HG03378 (cell line): ENCODE data around the gene NARF.
"Not testable (repeated sequence)": the region's sequence is repeated elsewhere in the genome, so short reads cannot be mapped to it uniquely, and the experiment has no call there.

Experiments used
- ATAC-seq: cut with Tn5 transposase; IDR thresholded peaks from one replicate; pipeline ENCODE4 v1.9.1; 2021; ENCODE audit warnings: mild to moderate bottlenecking, moderate library complexity; ENCODE audit not compliant: unreplicated experiment

NARF gene

DNA sequence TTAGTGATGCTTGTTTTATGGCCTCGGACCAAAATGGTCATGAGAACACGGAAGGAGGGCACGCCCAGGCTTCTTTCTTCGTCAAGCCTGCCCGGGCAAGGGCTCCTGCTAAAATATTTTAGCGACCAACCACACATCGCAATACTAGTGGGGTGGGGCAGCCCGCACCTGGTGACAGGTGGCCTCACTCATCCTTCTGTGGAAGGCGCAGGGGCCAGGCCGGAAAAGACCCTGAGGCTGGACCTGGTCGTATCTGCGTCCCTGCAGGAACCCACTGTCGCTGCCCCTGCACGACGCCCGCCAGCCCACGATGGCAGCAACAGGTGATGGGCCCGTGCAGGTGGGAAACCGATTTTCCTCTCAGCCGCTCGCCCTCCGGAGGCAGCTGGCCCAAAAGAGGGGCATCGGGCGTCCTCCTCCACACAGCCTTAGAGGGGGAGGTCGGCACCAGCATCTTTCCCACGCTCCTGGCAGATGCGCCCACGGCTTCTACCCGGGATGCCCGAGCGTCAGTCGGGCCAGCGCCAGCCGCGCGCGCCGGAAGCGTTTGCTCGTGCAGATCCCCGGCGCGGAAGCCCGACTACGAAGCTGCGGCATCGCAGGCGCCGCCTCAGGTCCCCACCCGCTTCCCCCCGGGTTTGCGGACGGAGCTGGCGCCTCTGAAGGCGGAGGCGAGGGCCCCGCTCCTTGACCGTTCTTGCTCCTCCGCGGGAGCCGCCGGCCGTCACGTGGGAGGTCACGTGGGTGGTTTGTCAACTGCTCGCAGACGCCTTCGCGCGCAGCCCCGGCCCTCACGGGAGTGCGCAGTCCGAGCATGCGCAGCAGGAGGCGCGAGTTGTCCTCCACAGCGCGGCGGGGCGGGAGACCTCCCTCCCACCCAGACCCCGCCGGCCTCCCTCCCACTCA, 38.2 kb downstream of the NARF start:
- ATAC-seq: peak; percentile 46

DNA sequence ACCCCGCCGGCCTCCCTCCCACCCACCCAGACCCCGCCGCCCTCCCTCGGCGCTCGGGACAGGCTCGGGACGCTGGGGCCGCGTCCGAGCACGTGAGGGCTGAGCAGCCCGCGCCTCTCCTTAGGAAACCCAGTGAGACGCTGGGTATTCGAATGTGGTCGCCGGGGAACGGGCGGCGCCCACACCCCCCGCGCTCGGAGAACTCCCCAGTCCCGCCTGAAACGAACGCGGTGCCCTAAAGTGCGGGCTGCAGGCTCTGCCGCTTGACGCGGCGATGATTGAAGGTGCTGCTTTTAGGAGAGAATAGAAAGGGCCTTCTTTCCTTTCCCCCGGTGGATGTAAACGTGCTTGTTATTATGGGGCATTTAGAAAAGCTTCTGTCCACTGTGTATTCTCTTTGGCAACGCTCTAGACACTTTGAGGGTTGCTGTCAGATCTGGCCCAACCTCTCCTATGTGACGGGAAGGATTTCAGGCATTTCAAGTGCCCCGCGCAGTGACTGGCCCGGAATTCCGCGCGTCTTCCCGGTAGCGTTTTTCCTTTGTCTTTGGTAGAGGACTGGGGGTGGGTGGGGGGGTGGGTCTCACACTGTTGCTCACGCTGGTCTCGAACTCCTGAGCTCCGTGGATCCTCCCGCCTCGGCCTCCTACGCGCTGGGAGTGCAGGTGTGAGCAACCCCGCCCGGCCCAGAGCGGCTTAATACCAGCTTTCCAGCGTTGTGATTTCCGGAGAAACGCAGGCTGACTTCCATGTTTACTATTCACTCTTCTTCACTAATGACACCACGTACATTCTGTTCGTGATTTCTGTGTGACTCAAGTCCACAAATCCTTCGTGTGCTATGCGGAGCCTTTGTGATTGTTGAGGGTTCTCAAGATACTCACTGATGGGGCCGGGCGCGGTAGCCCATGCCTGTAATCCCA, 39.2 kb downstream of the NARF start:
- ATAC-seq: no peak

DNA sequence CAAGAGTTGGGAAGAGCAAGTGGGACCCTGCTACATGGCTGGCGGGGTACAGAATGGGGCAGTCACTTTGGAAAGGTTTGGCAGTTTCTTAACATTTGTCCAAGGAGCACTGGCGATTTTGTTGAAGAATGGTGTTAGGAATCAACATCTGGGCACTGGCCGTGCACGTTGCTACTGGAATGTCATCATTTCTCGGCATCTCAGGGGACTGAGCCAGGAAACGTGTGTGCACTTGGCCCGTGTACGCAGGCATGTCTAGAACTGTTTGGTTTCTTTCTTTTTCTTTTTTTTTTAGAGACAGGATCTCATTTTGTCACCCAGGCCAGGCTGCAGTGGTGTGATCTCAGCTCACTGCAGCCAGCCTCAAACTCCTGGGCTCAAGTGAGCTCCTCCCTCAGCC, 43.7 kb downstream of the NARF start:
- no peak for ATAC-seq

DNA sequence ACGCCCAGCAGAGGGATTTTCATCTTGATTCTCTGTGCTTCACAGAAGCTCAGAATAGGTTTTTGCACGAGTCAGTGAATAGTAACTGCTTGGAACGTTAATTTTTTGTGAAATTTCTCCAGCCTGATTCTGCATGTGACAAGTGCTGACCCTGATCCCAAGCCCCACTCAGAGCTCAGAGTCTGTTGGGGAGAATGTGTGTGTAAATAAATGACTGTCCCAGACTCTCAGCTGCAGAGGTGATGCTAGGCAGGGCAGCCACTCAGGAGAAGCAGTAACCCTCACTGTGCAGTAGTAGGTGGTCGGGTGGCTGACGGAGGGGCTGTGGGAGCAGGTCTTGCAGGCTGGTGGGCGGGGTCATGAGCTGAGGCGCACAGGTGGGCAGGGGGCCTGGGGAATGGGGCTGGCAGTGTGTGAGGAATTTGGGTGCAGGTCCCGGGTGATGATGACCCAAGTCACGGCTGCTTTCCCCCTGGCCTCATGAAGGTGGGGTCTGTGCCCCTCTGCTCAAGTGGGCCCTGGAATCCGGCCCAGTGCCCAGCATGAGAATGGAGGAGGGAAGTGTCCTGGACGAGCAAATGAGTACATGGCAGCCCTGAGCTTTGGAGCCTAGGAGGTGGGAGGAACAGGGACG, 44.7 kb downstream of the NARF start:
- no peak for ATAC-seq

DNA sequence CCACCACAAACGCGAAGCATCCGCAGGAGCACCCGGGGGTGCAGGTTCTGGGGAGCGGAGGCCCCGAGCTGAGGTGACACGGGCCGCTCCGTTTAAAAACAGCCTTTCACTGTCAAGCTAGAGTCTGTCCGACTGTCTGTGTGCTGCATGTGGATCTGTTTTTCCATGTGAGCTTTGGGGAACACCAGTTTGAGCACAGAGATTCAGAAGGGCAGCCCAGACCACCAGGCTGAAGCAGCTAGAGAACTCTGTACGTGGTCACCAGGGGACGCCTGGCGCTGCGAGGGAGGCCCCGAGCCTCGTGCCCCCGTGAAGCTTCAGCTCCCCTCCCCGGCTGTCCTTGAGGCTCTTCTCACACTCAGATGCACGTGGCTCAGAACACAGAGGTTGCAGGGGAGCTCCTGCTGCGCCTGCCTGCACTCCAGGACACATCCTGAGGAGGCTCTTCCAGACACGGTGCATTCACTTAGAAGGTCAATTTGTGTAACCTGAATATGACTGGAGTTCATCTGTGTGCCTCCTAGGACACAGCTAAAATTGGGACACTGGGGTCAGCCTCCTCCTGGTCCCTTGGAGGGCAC, 45.3 kb downstream of the NARF start:
- no peak for ATAC-seq

DNA sequence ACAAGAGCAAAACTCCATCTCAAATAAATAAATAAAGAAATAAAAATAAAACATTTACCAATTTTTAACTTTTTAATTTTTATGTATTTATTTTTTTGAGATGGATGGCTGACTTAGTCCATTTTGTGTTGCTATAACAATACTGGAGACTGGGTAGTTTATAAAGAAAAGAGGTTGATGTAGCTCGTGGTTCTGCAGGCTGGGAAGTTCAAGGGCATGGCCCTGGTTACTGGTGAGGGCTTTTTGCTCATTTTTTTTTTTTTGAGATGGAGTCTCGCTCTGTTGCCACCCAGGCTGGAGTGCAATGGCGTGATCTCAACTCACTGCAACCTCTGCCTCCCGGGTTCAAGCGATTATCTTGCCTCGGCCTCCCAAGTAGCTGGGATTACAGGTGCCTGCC, 46.8 kb downstream of the NARF start:
- no peak for ATAC-seq

DNA sequence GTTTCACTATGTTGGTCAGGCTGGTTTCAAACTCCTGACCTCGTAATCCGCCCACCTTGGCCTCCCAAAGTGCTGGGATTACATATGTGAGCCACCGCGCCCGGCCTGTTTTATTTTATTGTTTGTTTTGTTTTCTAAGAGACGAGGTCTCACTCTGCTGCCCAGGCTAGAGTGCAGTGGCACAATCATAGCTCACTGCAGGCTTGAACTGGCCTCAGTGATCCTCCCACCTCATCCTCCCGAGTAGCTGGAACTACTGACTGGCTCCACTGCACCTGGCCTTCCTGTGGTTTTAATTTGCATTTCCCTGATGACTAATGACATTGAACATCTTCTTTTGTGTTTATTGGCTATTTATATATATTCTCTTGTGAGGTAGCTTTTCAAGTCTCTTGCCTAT, 47.9 kb downstream of the NARF start:
- peak; percentile 62 for ATAC-seq

DNA sequence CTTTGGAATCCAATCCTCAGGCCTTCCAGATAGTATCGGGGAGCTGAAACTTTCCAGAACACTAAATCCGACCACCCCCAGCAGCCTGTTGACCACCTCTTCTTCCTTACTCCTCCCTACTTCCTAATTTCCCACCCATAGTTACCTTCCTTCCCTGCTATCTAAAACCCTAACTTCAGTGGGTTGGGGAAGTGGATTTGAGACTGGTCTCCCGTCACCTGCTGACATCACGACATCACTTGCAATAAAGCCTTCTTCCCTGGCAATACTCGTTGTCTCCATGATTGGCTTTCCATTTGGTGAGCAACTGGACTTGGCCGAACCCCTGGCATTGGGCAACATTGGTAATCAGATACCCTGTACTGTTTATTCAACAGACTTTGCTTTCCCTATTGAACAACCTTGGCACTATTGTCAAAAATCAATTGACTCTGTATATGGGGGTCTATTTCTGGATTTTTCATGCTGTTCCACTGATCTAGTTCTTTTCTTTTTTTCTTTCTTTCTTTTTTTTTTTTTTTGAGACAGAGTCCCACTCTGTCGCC, 49.2 kb downstream of the NARF start:
- ATAC-seq: no peak

DNA sequence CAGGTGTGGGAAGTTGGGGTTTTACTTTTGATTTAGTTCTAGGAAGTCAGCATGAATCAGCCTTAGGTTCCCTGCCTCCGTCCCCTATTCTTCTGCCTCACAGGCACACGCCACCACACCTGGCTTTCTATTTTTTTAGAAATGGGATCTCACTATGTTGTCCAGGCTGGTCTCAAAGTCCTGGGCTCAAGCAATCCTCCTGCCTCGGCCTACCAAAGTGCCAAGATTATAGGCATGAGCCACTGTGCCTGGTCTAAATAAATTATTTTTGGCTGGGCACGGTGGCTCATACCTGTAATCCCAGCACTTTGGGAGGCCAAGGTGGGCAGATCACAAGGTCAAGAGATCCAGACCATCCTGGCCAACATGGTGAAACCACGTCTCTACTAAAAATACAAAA, 53.1 kb downstream of the NARF start:
- ATAC-seq: not testable (repeated sequence)

DNA sequence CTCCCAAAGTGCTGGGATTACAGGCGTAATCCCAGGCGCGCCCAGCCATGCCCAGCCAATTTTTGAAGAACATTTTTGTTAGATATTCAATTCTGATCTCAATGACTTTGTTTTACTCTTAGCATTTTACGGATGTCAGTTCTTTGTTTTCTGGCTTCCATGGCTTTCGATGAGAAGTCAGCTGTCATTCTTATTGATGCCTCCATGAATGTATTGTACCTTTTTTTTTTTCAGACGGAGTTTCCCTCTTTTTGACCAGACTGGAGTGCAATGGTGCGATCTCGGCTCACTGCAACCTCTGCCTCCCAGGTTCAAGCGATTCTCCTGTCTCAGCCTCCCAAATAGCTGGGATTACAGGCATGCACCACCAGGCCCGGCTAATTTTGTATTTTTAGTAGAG, 55.3 kb downstream of the NARF start:
- not testable (repeated sequence) for ATAC-seq

DNA sequence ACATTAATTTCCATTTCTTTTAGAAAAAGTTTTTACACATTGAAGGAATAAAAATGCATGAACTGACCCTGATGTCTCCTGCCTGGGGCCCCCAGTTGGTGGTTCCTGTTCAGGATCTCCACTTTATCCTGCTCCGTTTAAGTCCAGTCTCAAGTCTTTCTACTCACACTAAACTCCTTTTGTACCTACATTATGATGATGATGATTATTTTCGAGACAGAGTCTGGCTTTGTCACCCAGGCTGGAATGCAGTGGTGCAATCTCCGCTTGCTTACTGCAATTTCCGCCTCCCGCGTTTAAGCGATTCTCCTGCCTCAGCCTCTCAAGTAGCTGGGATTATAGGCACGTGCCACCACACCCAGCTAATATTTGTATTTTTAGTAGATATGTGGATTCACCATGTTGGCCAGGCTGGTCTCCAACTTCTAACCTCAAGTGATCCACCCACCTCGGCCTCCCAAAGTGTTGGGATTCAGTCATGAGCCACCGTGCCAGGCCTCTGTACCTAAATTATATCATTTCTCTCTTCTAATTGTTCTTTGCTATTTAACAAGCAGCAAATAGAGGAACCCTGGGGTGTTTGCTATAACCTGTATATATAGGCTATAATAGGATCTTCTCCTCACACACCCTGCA, 58.8 kb downstream of the NARF start:
- ATAC-seq: no peak

DNA sequence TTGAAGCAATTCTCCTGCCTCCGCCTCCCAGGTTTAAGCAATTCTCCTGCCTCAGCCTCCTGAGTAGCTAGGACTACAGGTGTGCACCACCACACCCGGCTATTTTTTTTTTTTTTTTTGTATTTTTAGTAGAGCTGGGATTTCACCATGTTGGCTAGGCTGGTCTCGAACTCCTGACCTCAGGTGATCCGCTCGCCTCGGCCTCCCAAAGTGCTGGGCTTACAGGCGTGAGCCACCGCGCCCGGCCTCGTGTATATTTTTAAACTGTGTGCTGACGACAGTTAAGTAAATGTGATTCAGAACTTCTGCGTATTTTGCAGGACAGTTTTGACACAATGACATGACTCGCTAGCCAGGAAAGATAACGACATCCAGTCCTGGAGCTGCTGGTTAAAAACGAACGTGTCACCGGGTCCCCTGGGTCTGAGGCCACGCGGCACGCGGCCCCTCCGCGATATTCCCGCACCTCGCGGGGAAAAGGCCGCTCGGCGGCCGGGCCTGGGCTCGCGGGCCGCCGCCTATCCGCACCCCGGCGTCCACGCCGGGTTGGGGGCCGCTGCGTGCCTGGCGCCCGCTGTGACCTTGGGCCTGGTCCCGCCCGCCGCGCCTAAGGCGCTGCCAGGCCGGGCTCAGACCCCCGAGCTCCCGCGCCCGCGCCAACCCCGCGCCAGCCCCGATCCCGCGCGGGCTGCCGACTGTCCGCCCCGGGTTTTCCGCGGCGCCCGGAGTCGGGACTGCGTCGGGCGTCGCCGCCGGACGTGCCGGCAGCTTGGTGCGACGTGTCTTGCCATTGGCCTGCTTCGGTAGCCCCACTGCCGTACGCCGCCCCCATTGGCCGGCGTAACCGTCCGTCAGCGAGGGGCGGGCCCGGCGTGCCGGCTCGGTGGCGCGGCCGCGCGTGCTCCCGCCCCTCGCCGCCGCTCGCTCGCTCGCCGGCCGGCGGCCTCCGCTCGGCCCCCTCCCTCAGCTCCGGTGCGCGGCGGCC, 60.6 kb downstream of the NARF start, which contains the start of gene FOXK2:
TSS of gene FOXK2 (plus strand) at position 907 of the 985 bp plus-strand sequence. CDS start 157 bp downstream, outside the sequence.
- peak; percentile 57 for ATAC-seq

DNA sequence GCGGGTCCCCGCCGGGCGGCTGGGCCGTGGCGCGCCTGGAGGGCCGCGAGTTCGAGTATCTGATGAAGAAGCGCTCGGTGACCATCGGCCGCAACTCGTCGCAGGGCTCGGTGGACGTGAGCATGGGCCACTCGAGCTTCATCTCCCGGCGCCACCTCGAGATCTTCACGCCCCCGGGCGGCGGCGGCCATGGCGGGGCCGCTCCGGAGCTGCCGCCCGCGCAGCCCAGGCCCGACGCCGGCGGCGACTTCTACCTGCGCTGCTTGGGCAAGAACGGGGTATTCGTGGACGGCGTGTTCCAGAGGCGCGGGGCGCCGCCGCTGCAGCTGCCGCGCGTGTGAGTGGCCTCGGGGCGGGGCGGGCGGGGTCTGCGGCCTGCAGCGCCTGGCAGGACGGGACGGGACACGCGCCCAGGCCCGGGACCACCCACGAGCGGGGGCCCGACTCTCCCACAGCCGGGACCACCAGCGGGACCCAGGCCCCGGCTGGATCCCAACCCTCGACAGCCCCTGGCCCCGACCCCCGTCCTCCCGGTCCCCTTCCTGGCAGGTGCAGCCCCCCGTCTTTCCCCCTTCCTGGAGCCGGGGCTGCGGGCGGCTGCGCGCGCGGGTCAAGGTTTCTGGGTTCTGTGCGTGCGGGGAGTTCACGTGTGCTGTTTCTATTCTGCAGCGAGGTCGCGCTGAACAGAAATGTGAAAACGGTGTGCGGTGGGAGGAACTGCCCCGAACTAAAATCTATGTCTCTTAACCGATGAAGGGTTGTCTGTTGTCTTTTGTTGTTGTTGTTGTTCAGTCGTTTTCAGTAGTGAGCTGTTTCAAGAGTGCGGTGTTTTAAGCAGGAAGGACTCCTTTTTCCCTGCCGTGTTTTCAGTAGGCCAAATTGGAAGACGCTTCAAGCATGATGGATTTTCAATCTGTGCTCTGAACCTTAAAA, 61.7 kb downstream of the NARF start:
- no peak for ATAC-seq

DNA sequence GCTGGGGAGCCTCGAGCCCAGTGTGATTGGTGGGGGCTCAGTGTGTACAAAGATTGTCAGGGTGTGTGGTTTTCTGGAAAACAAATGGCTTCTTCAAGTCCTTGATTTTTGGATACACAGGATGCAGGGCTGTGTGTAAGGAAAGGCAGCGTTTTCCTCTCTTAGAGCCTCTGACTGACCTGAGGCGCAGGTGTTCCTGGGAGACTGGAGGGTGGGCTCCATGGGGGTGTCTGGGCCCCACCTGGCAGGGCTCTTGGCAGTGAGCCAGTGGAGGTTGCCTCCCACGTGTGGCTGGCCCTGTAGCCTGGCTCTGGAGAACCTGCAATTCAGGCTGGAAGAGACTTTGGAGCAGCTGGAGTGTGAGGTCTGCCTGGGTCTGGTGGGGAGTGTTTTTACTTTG, 66.0 kb downstream of the NARF start:
- no peak for ATAC-seq

DNA sequence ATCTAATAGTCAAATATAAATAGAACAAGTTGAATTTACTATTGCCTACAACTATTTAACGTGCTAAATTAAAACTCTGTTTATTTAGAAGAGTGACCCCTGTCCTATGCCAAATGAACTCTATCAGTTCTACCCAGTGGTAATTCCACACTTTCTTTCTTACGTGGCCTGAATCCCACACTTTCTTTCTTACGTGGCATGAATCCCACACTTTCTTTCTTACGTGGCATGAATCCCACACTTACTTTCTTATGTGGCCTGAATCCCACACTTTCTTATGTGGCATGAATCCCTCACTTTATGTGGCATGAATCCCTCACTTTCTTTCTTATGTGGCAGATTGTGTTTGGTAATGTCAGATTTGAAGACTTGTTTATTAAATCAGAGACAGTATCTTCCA, 67.2 kb downstream of the NARF start:
- ATAC-seq: no peak

DNA sequence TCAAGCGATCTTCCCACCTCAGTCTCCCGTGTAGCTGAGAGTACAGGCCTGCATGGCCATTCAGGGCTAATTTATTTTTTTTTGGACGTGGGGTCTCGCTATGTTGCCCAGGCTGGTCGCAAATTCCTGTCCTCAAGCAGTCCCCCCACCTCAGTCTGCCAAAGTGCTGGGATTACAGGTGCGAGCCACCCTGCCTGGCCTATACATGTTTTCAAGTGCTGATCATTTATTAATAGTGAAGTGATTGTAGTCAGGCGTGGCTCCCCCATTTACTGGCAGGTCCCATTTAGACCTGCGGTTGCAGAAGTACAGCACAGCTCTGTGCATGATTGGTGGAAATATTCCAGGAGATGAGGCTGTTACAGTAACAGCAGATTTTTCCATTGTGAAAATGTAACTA, 69.4 kb downstream of the NARF start:
- ATAC-seq: no peak

DNA sequence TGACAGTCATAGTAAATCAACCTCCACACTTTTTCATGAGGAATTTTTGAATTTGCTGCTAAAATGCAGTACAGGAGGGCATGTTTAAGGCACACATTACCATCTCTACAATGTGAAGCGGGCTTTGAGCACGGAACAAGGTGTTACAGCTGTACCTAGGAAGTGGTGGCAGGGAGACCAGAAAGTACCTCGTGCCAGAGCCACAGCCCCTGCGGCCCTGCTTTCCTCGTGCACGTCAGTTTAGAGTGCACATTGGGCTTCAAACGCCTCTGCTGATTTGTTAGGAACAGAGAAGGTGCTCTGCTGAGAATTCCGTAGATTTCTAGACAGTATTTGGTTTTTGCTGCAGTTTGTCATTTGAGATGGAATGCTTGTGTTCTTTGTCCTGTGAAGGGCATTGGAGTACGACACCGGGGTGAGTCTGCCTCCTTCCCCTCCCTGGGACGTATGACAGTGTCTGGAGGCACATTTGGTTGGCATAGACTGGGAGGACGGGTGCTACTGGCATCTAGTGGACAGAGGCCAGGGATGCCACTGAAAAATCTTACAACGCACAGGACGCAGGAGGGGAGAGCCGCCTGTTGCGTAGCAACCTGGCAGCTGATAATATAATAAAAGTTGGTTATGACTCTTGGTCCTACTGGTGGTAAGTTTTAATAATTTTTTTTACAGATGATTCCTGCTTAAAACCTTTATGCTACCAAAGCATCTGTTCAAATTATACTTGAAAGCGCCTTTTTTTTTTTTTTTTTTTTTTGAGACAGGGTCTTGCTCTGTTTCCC, 70.1 kb downstream of the NARF start:
- no peak for ATAC-seq
